GM12878 (cell line): Measurements from ENCODE around the gene NKX2-2. TPM values are rescaled to one million over a fixed set of nuclear protein-coding genes. Genes with fewer than 3 reads are reported as not detected.

Experiments
- ATAC-seq: fragments of 200-7000 bp; cut with Tn5 transposase; 3 replicates; pipeline ENCODE4 v1.9.1; 2020; ENCODE audit warnings: mild to moderate bottlenecking, moderate library complexity
- BruUV-seq: library from RNA; stranded (reverse); fragments of 400-500 nt; replicated peaks from 2 replicates; lab custom pipeline; 2021; lab: Mats Ljungman, UMichigan
- CTCF ChIA-PET: fragments of 300-600 bp; sonication (Branson Sonifier 250); formaldehyde crosslinking; extraction: SDS; loops from one replicate; lab custom pipeline; 2021; ENCODE audit warnings: inconsistent platforms; lab: Yijun Ruan, JAX
- POLR2A ChIA-PET: fragments of 350-600 bp; formaldehyde crosslinking; extraction: SDS; loops from one replicate; lab custom pipeline; 2021; ENCODE audit warnings: inconsistent platforms; lab: Charles Lee
- RAD21 ChIA-PET: fragments of 300-600 bp; sonication (Branson Sonifier 250); formaldehyde crosslinking; loops from one replicate; lab custom pipeline; 2023; ENCODE audit warnings: antibody characterized with exemption; ENCODE audit not compliant: unreplicated experiment; lab: Charles Lee
- SMC1A ChIA-PET: fragments of 300-600 bp; sonication (Branson Sonifier 250); formaldehyde crosslinking; loops from one replicate; lab custom pipeline; 2023; ENCODE audit not compliant: unreplicated experiment, uncharacterized antibody; lab: Charles Lee
- DNase-seq: peaks from one replicate; pipeline ENCODE4 v3.0.0-alpha.2; 2011; ENCODE audit warnings: low read depth, low spot score
- FAIRE-seq: peaks from 3 replicates; lab custom pipeline; 2011; peaks lifted over from hg19 to GRCh38; lab: Jason Lieb, UNC
- H2AFZ ChIP-seq: 2 replicates; pipeline ENCODE4 v1.6.0; 2011; ENCODE audit warnings: low read depth, low read length, control low read depth; ENCODE audit not compliant: control insufficient read depth
- H3K27ac ChIP-seq: 2 replicates; pipeline ENCODE4 v1.5.1; 2011; ENCODE audit warnings: control low read depth; ENCODE audit not compliant: control insufficient read depth, insufficient read depth
- H3K27me3 ChIP-seq, 2 experiments: replicated peaks in 1 of 2; 2 replicates each; pipeline versions ENCODE4 v1.6.0 to v1.6.1; 2011; ENCODE audit warnings: low read length in 1 of 2; ENCODE audit not compliant: control insufficient read depth in 2 of 2, insufficient read depth in 2 of 2
- H3K36me3 ChIP-seq, 2 experiments: 2 replicates each; pipeline ENCODE4 v1.5.1; 2011; ENCODE audit warnings: low read length in 1 of 2; ENCODE audit not compliant: control insufficient read depth in 2 of 2, insufficient read depth in 2 of 2
- H3K4me1 ChIP-seq: 2 replicates; pipeline ENCODE4 v1.6.1; 2011; ENCODE audit warnings: mild to moderate bottlenecking, low read length, moderate library complexity, mixed read lengths; ENCODE audit not compliant: control insufficient read depth, insufficient read depth
- H3K4me2 ChIP-seq: 2 replicates; pipeline ENCODE4 v1.6.0; 2011; ENCODE audit warnings: control low read depth; ENCODE audit not compliant: control insufficient read depth, insufficient read depth
- H3K4me3 ChIP-seq: fragments of 200-600 bp; sonication (generic); 2 replicates; pipeline ENCODE4 v1.5.1; 2016
- H3K79me2 ChIP-seq: 2 replicates; pipeline ENCODE4 v1.6.0; 2011; ENCODE audit warnings: low read length; ENCODE audit not compliant: control insufficient read depth, insufficient read depth
- H3K9ac ChIP-seq: 2 replicates; pipeline ENCODE4 v1.8.0; 2011; ENCODE audit warnings: low read length, control low read depth, mixed read lengths; ENCODE audit not compliant: control insufficient read depth, insufficient read depth
- H3K9me3 ChIP-seq: replicated peaks from 3 replicates; pipeline ENCODE4 v1.5.1; 2011; ENCODE audit warnings: mild to moderate bottlenecking, low read length; ENCODE audit not compliant: control insufficient read depth, insufficient read depth
- H4K20me1 ChIP-seq: 2 replicates; pipeline ENCODE4 v1.6.0; 2011; ENCODE audit not compliant: control insufficient read depth, insufficient read depth
- ATF2 ChIP-seq: IDR thresholded peaks from 2 replicates; pipeline ENCODE4 v1.6.1; 2012; ENCODE audit warnings: low read length, inconsistent platforms
- ATF3 ChIP-seq: IDR thresholded peaks from 2 replicates; pipeline ENCODE4 v1.6.1; 2011; ENCODE audit warnings: low read depth, mild to moderate bottlenecking, low read length, moderate library complexity, borderline replicate concordance; ENCODE audit errors: extremely low read depth
- CEBPB ChIP-seq, 2 experiments: fragments of 150-350 bp in 1 of 2; IDR thresholded peaks; 2 replicates each; pipeline ENCODE4 v1.6.1; 2012 to 2014; ENCODE audit warnings: low read depth in 2 of 2, low read length in 2 of 2, borderline replicate concordance in 1 of 2, inconsistent platforms in 1 of 2
- FOXK2 ChIP-seq: fragments of 450-650 bp; IDR thresholded peaks from 2 replicates; pipeline ENCODE4 v1.6.1; 2017; ENCODE audit warnings: mild to moderate bottlenecking, moderate library complexity
- HCFC1 ChIP-seq: fragments of 150-350 bp; IDR thresholded peaks from 2 replicates; pipeline ENCODE4 v1.6.1; 2014; ENCODE audit warnings: low read length
- JUND ChIP-seq: IDR thresholded peaks from 2 replicates; pipeline ENCODE4 v1.6.1; 2012; ENCODE audit warnings: low read depth, mild to moderate bottlenecking, low read length, improper control_type of control experiment, moderate library complexity
- NBN ChIP-seq: fragments of 450-650 bp; IDR thresholded peaks from 2 replicates; pipeline ENCODE4 v1.6.1; 2016
- POLR2AphosphoS5 ChIP-seq: IDR thresholded peaks from 2 replicates; pipeline ENCODE4 v1.6.1; 2011; ENCODE audit warnings: mild to moderate bottlenecking, low read length, inconsistent platforms
- RAD21 ChIP-seq: IDR thresholded peaks from 2 replicates; pipeline ENCODE4 v1.6.1; 2011; ENCODE audit warnings: mild to moderate bottlenecking, low read depth, low read length, moderate library complexity; ENCODE audit not compliant: insufficient read depth
- RFX5 ChIP-seq: IDR thresholded peaks from 2 replicates; pipeline ENCODE4 v1.6.1; 2011; ENCODE audit warnings: low read depth, low read length, improper control_type of control experiment
- SIN3A ChIP-seq: IDR thresholded peaks from 2 replicates; pipeline ENCODE4 v1.6.1; 2012; ENCODE audit warnings: low read depth, low read length, improper control_type of control experiment
- TAF1 ChIP-seq: IDR thresholded peaks from 2 replicates; pipeline ENCODE4 v1.6.1; 2011; ENCODE audit warnings: mild to moderate bottlenecking, low read depth, low read length, borderline replicate concordance
- TCF12 ChIP-seq: IDR thresholded peaks from 2 replicates; pipeline ENCODE4 v1.6.1; 2011; ENCODE audit warnings: low read depth, mild to moderate bottlenecking, low read length
- YBX1 ChIP-seq: fragments of 450-650 bp; IDR thresholded peaks from 2 replicates; pipeline ENCODE4 v1.6.1; 2016; ENCODE audit warnings: antibody characterized with exemption
- ZNF384 ChIP-seq: IDR thresholded peaks from 2 replicates; pipeline ENCODE4 v1.6.1; 2012; ENCODE audit warnings: low read depth, mild to moderate bottlenecking, low read length, improper control_type of control experiment, borderline replicate concordance
- WGBS: methylation state at CpG from one replicate; pipeline ENCODE4 v1.1.6; 2016; ENCODE audit warnings: low lambda C conversion rate; ENCODE audit not compliant: insufficient replicate concordance, insufficient coverage; ENCODE audit errors: missing lambda C conversion rate; 5-methylcytosine and 5-hydroxymethylcytosine counted together
- in situ Hi-C: fragments of 300-500 bp; cut with MboI; formaldehyde crosslinking; loops from 9 replicates; pipeline ENCODE4 v1.14.3; 2018; ENCODE audit warnings: mixed read lengths
- intact Hi-C: fragments of 100-400 bp; cut with micrococcal nuclease; formaldehyde crosslinking; loops from one replicate; pipeline ENCODE4 v1.14.2; 2022; ENCODE audit not compliant: unreplicated experiment
- polyA plus RNA-seq, 11 experiments: library from polyadenylated mRNA; depleted of rRNA in 4 of 11; unstranded in 6 of 11; stranded (reverse) in 5 of 11; fragments of >200 nt; fragmentation: Nextera tagmentation in 4 of 11; fragmentation: Illumina TruSeq in 1 of 11; extraction: Ambion mirVana in 4 of 11; extraction: Trizol in 1 of 11; gene quantifications; 1 replicate in 1 of 11; 2 replicates in 10 of 11; pipeline versions ENCODE4 v1.2.1 to v1.2.3, GENCODE V29; 2011 to 2016; ENCODE audit warnings: inconsistent platforms in 2 of 11, missing spikeins in 2 of 11, low read depth in 1 of 11
- total RNA-seq, 4 experiments: library from RNA; depleted of rRNA in 3 of 4; stranded (reverse); fragments of >200 nt in 3 of 4; fragmentation: Illumina TruSeq in 1 of 4; extraction: Trizol in 1 of 4; gene quantifications; 2 replicates each; pipeline versions ENCODE4 v1.2.1 to v1.2.3, GENCODE V29; 2013 to 2021
- TF ChIP-seq, protein P1 (sequence below): IDR thresholded peaks from 2 replicates; pipeline ENCODE4 v1.6.1; 2011; ENCODE audit warnings: borderline replicate concordance, low read depth, mild to moderate bottlenecking, moderate library complexity, mixed read lengths, low read length; ENCODE audit not compliant: insufficient read depth; ENCODE audit errors: extremely low read length
- TF ChIP-seq, protein P2 (sequence below): IDR thresholded peaks from 2 replicates; pipeline ENCODE4 v1.6.1; 2011; ENCODE audit warnings: low read depth, low read length, improper control_type of control experiment, borderline replicate concordance

Gene NKX2-2
- total and polyA plus RNA-seq, 10 of the 15 experiments (the other 5 are each of a cell fraction or from before 2014, with no cell fraction given) = not detected

DNA sequence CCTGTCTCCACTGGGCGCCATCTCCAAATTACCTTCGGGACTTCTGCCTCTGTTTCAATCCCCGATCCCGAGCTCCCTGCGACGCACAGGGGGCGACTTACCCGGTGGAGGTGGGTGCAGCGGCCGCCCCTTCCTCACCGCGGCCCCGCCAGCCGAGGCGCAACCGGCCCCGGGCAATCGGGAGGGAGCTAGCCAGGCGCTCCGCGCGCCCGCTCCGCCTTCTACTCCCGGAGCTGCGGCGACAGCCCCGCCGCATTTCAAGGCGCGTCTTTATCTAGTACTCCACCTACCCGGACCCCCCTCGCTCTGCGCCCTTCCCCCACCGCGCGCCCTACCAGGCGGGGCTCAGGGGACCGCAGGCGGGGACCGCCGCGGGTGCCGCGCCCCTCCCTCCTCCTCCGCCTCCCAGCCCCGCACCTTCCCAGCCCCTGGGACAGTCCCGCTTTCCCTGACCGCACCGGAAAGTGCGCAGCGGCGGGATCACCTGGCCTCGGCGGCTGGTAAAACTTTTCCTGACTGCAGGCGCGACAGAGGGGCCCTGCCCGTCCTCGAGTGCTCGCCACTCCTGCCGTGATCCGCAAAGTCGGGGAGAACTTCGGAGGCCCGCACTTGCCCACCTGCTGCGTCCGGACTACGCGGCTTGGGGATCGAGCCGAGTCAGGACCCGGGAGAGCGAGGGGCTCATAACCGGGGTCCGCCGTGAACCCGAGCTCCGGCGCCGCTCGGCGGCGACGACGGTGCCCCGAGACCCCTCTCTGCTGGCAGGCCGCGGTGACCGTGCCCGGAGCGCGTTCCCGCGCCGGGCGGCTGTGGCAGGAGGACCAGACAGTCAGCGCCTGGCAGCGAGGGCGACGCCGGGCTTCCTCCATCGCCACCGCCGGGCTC, 8.0 kb upstream of the NKX2-2 start:
- Histone ChIP-seq H3K4me1 (no peaks in the 10 kb centered on the region), H4K20me1 (no peaks in the 10 kb centered on the region; the same call in 1 of the 2 replicates), H3K9me3 (no peaks in the 10 kb centered on the region), H3K36me3 (no peaks in the 10 kb centered on the region), H3K27ac (no peak overlapping the region), H3K4me3 (no peak overlapping the region), H3K27me3 (peaks cover 11 to 30% of the 10 kb centered on the region in 2 experiments), H3K9ac (no peak overlapping the region), H3K4me2 (no peak overlapping the region), H3K79me2 (no peaks in the 10 kb centered on the region), H2AFZ (no peak overlapping the region)
- DNase-seq = no peak
- in situ Hi-C loops (loop anchor here (10.0 kb wide), 1 partner anchor 53 kb away; no protein-coding TSS in a partner anchor), intact Hi-C loops (no loop called here)
- no TSS peak for BruUV-seq
- ATAC-seq = no peak
- ChIA-PET POLR2A (no interaction called here), SMC1A (interaction anchor here (1.2 kb wide), 1 partner anchor 8 kb away, joined by 3 read pairs; no protein-coding TSS in a partner anchor), CTCF (interaction anchor here (1.2 to 1.7 kb wide), 2 partner anchors 17 to 18 kb away, joined by 3 to 4 read pairs; no protein-coding TSS in a partner anchor), RAD21 (no interaction called here)
- TF ChIP-seq HCFC1 (no peak), RAD21 (no peak), TAF1 (no peak), ZNF384 (no peak), POLR2AphosphoS5 (no peak), CEBPB (IDR thresholded peaks at IDR 0.05; ENCODE audit: borderline replicate concordance in 1 of 2, low read depth in 2 of 2, low read length in 2 of 2) (no peak), ATF3 (no peak), SIN3A (no peak), ATF2 (no peak), JUND (no peak), YBX1 (no peak), RFX5 (no peak), NBN (no peak), TCF12 (no peak), FOXK2 (no peak)
- TF ChIP-seq, protein P1, sequence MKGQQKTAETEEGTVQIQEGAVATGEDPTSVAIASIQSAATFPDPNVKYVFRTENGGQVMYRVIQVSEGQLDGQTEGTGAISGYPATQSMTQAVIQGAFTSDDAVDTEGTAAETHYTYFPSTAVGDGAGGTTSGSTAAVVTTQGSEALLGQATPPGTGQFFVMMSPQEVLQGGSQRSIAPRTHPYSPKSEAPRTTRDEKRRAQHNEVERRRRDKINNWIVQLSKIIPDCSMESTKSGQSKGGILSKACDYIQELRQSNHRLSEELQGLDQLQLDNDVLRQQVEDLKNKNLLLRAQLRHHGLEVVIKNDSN = no peak
- TF ChIP-seq, protein P2, sequence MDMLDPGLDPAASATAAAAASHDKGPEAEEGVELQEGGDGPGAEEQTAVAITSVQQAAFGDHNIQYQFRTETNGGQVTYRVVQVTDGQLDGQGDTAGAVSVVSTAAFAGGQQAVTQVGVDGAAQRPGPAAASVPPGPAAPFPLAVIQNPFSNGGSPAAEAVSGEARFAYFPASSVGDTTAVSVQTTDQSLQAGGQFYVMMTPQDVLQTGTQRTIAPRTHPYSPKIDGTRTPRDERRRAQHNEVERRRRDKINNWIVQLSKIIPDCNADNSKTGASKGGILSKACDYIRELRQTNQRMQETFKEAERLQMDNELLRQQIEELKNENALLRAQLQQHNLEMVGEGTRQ = no peak
- no peak for FAIRE-seq
- 47% methylated on average over 69 of the region's 104 CpGs for WGBS
